ENCODE data around the gene NSUN5. TPM values are rescaled to one million over a fixed set of nuclear protein-coding genes. Genes with fewer than 3 reads are reported as not detected.
"Not testable (repeated sequence)": the region's sequence is repeated elsewhere in the genome, so short reads cannot be mapped to it uniquely, and the experiment has no call there.

NSUN5 gene
- polyA plus RNA-seq, 5 donors, result 11.7 to 22.0 (median 14.9) TPM

GRCh38 chr7:73297706-73298105 is 10.9 kb downstream of the NSUN5 start:
- not testable (repeated sequence) for DNase-seq

DNA sequence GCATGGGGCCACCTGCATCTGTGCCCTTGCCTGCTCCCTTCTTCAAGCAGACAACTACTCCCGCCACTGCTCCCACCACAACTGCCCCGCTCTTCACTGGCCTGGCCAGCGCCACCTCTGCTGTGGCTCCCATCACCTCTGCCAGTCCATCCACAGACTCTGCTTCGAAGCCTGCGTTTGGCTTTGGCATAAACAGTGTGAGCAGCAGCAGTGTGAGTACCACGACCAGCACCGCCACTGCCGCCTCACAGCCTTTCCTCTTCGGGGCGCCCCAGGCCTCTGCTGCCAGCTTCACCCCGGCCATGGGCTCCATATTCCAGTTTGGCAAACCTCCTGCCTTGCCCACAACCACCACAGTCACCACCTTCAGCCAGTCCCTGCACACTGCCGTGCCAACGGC is 11.4 kb downstream of the NSUN5 start:
- DNase-seq, result not testable (repeated sequence)

DNA sequence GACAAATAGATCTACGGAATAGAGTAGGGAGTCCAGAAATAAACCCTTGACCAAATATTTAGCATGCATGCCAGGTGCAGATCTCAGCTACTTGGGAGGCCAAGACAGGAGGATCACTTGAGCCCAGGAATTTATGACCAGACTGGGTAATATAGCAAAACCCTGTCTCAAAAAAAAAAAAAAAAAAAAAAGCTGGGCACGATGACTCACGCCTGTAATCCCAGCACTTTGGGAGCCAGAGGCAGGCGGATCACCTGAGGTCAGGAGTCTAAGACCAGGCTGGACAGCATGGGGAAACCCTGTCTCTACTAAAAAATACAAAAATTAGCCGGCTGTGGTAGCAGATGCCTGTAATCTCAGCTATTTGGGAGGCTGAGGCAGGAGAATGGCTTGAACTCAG is 31.4 kb downstream of the NSUN5 start:
- DNase-seq, result not testable (repeated sequence)

DNA sequence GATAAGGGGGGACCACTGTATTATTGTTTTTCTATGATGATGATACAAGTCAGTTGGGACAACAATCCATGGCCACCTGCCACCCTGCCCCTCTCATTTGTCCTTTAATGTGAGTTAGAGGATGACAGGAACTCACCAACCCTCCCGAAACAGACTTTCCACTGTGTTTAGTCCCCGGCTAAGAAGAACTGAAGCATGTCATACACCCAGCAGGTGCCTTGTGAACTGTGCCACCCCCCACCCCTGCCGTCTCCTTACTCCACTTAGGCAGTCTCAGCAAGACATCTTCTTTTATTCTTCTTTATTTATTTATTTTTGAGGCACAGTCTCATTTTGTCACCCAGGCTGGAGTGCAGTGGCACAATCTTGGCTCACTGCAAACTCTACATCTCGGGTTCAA is 40.8 kb downstream of the NSUN5 start:
- DNase-seq, result not testable (repeated sequence)

DNA sequence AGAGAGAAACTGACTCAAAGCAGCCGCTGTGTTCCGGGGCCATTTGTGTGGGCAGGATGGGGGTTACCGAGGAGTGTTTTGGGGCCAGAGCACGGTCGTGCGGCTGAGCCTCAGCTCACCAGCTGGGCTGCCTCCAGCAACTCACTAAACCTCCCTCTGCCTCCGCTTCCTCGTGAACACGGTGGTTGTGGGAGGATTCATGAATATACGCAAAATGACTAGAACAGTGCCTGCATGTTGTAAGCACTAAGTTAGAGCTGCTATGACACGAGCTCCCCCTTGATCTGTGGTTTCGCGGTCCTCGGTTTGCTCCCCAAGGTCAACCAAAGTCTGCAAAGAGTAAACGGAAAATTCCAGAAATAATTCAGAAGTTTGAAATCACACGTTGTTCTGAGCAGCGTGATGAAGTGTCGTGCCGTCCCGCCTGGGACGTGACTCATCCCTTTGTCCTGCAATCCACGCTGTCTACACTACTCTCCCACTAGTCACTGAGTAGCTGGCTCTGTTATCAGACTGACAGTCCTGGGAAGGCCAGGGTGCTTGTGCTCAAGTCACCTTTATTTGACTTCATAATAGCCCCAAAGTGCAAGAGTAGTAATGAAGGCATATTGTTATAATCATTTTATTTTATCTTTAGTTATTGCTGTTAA is 41.8 kb downstream of the NSUN5 start:
- DNase-seq, result not testable (repeated sequence)

DNA sequence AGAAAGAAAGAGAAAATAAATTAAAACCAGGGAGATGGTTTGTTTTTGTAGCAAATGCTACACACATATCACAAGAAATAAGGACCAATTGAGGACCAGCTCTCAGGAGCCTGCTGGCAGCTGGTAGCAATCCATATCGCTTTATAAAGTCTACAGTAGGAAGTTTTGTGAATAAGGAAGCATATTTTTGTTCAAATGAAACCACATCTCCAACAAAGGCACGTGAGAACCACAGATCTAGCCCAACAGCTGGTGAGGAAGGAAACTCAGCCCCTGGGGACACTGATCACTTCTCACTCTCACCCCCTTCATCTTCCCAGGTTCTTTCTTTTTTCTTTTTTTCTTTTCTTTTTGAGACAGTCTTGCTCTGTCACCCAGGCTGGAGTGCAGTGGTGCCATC is 46.2 kb downstream of the NSUN5 start:
- DNase-seq, result not testable (repeated sequence)

Other genes with a start within 250 kb of the NSUN5 start
- gene SPDYE9, start 222.8 kb downstream of the NSUN5 start, polyA plus RNA-seq (ENCODE audit: insufficient read depth in 1 of 5, insufficient read length in 5 of 5, low replicate concordance in 1 of 5), result 1 to 10 TPM in 2 of 5 donors, under 1 TPM in 3; 0.49 to 1.7 (median 0.98) TPM
- under 1 TPM in 4 of 5 donors, not detected in 1; 0.14 to 0.24 (median 0.17) TPM for gene TRIM50, start 19.3 kb upstream of the NSUN5 start, polyA plus RNA-seq (ENCODE audit: insufficient read depth in 1 of 5, insufficient read length in 5 of 5, low replicate concordance in 1 of 5)
- gene FKBP6, start 19.3 kb upstream of the NSUN5 start, polyA plus RNA-seq (ENCODE audit: insufficient read depth in 1 of 5, insufficient read length in 5 of 5, low replicate concordance in 1 of 5), result under 1 TPM; 0.18 to 0.74 (median 0.33) TPM
- gene FZD9, start 125.0 kb upstream of the NSUN5 start, polyA plus RNA-seq (ENCODE audit: insufficient read depth in 1 of 5, insufficient read length in 5 of 5, low replicate concordance in 1 of 5), result 1 to 10 TPM in 1 of 5 donors, under 1 TPM in 4; 0.38 to 1.9 (median 0.72) TPM
- gene BAZ1B, start 213.5 kb upstream of the NSUN5 start, polyA plus RNA-seq (ENCODE audit: insufficient read depth in 1 of 5, insufficient read length in 5 of 5, low replicate concordance in 1 of 5), result 10 to 100 TPM; 59.0 to 76.0 (median 71.8) TPM
- gene BCL7B, start 248.9 kb upstream of the NSUN5 start, polyA plus RNA-seq (ENCODE audit: insufficient read depth in 1 of 5, insufficient read length in 5 of 5, low replicate concordance in 1 of 5), result 10 to 100 TPM; 29.2 to 43.2 (median 30.9) TPM